Measurements from ENCODE around the gene DENND1A. TPM values are rescaled to one million over a fixed set of nuclear protein-coding genes. Genes with fewer than 3 reads are reported as not detected.
"Not testable (repeated sequence)": the region's sequence is repeated elsewhere in the genome, so short reads cannot be mapped to it uniquely, and the experiment has no call there.

DENND1A gene
- total and polyA plus RNA-seq, 5 experiments from 2014 or later = 2.6 to 14.3 (median 5.3) TPM

- DNase-seq = no peak
- no peaks in the 10 kb centered on the region for H3K27me3 Mint-ChIP-seq
- peaks cover 6 to 21% (median 19%) of the 10 kb centered on the region in 4 donors for H3K4me1 Mint-ChIP-seq
- peaks cover 0 to 13% (median 12%) of the 10 kb centered on the region in 3 donors for H3K36me3 Mint-ChIP-seq
- peak overlapping the region in 2 of 10 donors; percentile 19 to 34 for H3K27ac Mint-ChIP-seq
- ATAC-seq = no peak
- H3K9me3 Mint-ChIP-seq = no peaks in the 10 kb centered on the region
- POLR2A ChIA-PET = no interaction called here
- H3K4me3 Mint-ChIP-seq = no peak overlapping the region
Measured at GRCh38 chr9:123894822-123895221, 35.1 kb downstream of the DENND1A start.

- DNase-seq = no peak
- Mint-ChIP-seq H3K4me1 (peaks cover 7 to 19% (median 17%) of the 10 kb centered on the region in 4 donors), H3K36me3 (peaks cover 4 to 16% (median 15%) of the 10 kb centered on the region in 3 donors), H3K27me3 (no peaks in the 10 kb centered on the region), H3K27ac (no peak overlapping the region), H3K4me3 (no peak overlapping the region), H3K9me3 (no peaks in the 10 kb centered on the region)
- POLR2A ChIA-PET = no interaction called here
- no peak for ATAC-seq
Measured at GRCh38 chr9:123893831-123894460, 36.0 kb downstream of the DENND1A start.

- Mint-ChIP-seq H3K36me3 (peaks cover 4 to 21% (median 16%) of the 10 kb centered on the region in 3 donors), H3K4me1 (peaks cover 7 to 14% (median 12%) of the 10 kb centered on the region in 4 donors), H3K9me3 (peaks cover 0 to 2% (median 0%) of the 10 kb centered on the region in 9 donors), H3K27me3 (no peaks in the 10 kb centered on the region), H3K27ac (no peak overlapping the region), H3K4me3 (no peak overlapping the region)
- ATAC-seq = no peak
- no peak for DNase-seq
- POLR2A ChIA-PET = no interaction called here
Measured at GRCh38 chr9:123893115-123893514, 36.8 kb downstream of the DENND1A start.

- Mint-ChIP-seq H3K9me3 (peaks cover 0 to 4% (median 0%) of the 10 kb centered on the region in 9 donors), H3K4me3 (no peak overlapping the region), H3K4me1 (peaks cover 6 to 27% (median 13%) of the 10 kb centered on the region in 4 donors), H3K36me3 (peaks cover 4 to 25% (median 20%) of the 10 kb centered on the region in 3 donors), H3K27ac (no peak overlapping the region), H3K27me3 (no peaks in the 10 kb centered on the region)
- DNase-seq = no peak
- no peak for ATAC-seq
- POLR2A ChIA-PET = no interaction called here
Measured at GRCh38 chr9:123887837-123888236, 42.1 kb downstream of the DENND1A start.

- DNase-seq, H3K4me3 Mint-ChIP-seq, H3K27ac Mint-ChIP-seq, ATAC-seq, POLR2A ChIA-PET, H3K27me3 Mint-ChIP-seq, H3K9me3 Mint-ChIP-seq: not testable (repeated sequence)
- H3K36me3 Mint-ChIP-seq = peaks cover 4 to 17% (median 16%) of the 10 kb centered on the region in 3 donors
- peaks cover 17 to 33% (median 23%) of the 10 kb centered on the region in 4 donors for H3K4me1 Mint-ChIP-seq
Measured at GRCh38 chr9:123885834-123886233, 44.1 kb downstream of the DENND1A start.

GRCh38 chr9:123883634-123884033, 46.3 kb downstream of the DENND1A start:
- DNase-seq = no peak
- peaks cover 16 to 33% (median 22%) of the 10 kb centered on the region in 4 donors for H3K4me1 Mint-ChIP-seq
- ATAC-seq = no peak
- no peak overlapping the region for H3K4me3 Mint-ChIP-seq
- no peaks in the 10 kb centered on the region for H3K27me3 Mint-ChIP-seq
- POLR2A ChIA-PET = no interaction called here
- H3K9me3 Mint-ChIP-seq = peaks cover 0 to 4% (median 0%) of the 10 kb centered on the region in 9 donors
- peaks cover 4 to 12% (median 11%) of the 10 kb centered on the region in 3 donors for H3K36me3 Mint-ChIP-seq
- H3K27ac Mint-ChIP-seq = no peak overlapping the region

- Mint-ChIP-seq H3K4me1 (peaks cover 15 to 33% (median 20%) of the 10 kb centered on the region in 4 donors), H3K27me3 (no peaks in the 10 kb centered on the region), H3K4me3 (no peak overlapping the region), H3K9me3 (no peaks in the 10 kb centered on the region), H3K36me3 (peaks cover 5 to 15% (median 12%) of the 10 kb centered on the region in 3 donors), H3K27ac (peak overlapping the region in 3 of 10 donors; percentile 36 to 65 (median 61))
- no peak for ATAC-seq
- POLR2A ChIA-PET = no interaction called here
- DNase-seq = no peak
Measured at GRCh38 chr9:123881604-123882003, 48.3 kb downstream of the DENND1A start.

- peaks cover 15 to 33% (median 19%) of the 10 kb centered on the region in 4 donors for H3K4me1 Mint-ChIP-seq
- POLR2A ChIA-PET = no interaction called here
- H3K27me3 Mint-ChIP-seq = no peaks in the 10 kb centered on the region
- no peak overlapping the region for H3K27ac Mint-ChIP-seq
- no peak for ATAC-seq
- no peak for DNase-seq
- no peaks in the 10 kb centered on the region for H3K9me3 Mint-ChIP-seq
- H3K36me3 Mint-ChIP-seq = peaks cover 10 to 23% (median 19%) of the 10 kb centered on the region in 3 donors
- H3K4me3 Mint-ChIP-seq = no peak overlapping the region
Measured at GRCh38 chr9:123880420-123880819, 49.5 kb downstream of the DENND1A start.

- Mint-ChIP-seq H3K4me3 (no peak overlapping the region), H3K27ac (no peak overlapping the region), H3K36me3 (peaks cover 10 to 31% (median 29%) of the 10 kb centered on the region in 3 donors), H3K9me3 (no peaks in the 10 kb centered on the region), H3K4me1 (peaks cover 3 to 5% (median 4%) of the 10 kb centered on the region in 4 donors), H3K27me3 (no peaks in the 10 kb centered on the region)
- POLR2A ChIA-PET = no interaction called here
- DNase-seq (no peak), ATAC-seq (no peak)
Measured at GRCh38 chr9:123876750-123877149, 53.2 kb downstream of the DENND1A start.

GRCh38 chr9:123872710-123873109, 57.2 kb downstream of the DENND1A start:
- no peaks in the 10 kb centered on the region for H3K9me3 Mint-ChIP-seq
- H3K36me3 Mint-ChIP-seq = peaks cover 5 to 31% (median 23%) of the 10 kb centered on the region in 3 donors
- ATAC-seq (no peak), DNase-seq (no peak)
- no peak overlapping the region for H3K4me3 Mint-ChIP-seq
- H3K4me1 Mint-ChIP-seq = peaks cover 9 to 18% (median 11%) of the 10 kb centered on the region in 4 donors
- no peaks in the 10 kb centered on the region for H3K27me3 Mint-ChIP-seq
- peak overlapping the region in 1 of 10 donors; percentile 85 for H3K27ac Mint-ChIP-seq
- POLR2A ChIA-PET = no interaction called here

- H3K4me3 Mint-ChIP-seq = no peak overlapping the region
- H3K36me3 Mint-ChIP-seq = peaks cover 5 to 27% (median 20%) of the 10 kb centered on the region in 3 donors
- H3K27me3 Mint-ChIP-seq = no peaks in the 10 kb centered on the region
- H3K27ac Mint-ChIP-seq = peak overlapping the region in 2 of 10 donors; percentile 24 to 38
- H3K4me1 Mint-ChIP-seq = peaks cover 16 to 27% (median 20%) of the 10 kb centered on the region in 4 donors
- POLR2A ChIA-PET = no interaction called here
- H3K9me3 Mint-ChIP-seq = peaks cover 0 to 2% (median 0%) of the 10 kb centered on the region in 9 donors
- DNase-seq = no peak
- ATAC-seq = no peak
Measured at GRCh38 chr9:123871781-123872180, 58.1 kb downstream of the DENND1A start.

GRCh38 chr9:123868002-123868401, 61.9 kb downstream of the DENND1A start:
- Mint-ChIP-seq H3K4me1 (peaks cover 16 to 49% (median 30%) of the 10 kb centered on the region in 4 donors), H3K4me3 (peak overlapping the region in 9 of 10 donors; percentile 30 to 70 (median 62)), H3K9me3 (peaks cover 0 to 4% (median 0%) of the 10 kb centered on the region in 9 donors), H3K36me3 (peaks cover 0 to 19% (median 14%) of the 10 kb centered on the region in 3 donors), H3K27ac (peak overlapping the region in 8 of 10 donors; percentile 47 to 87 (median 79)), H3K27me3 (no peaks in the 10 kb centered on the region)
- DNase-seq (no peak), ATAC-seq (no peak)
- POLR2A ChIA-PET = no interaction called here

GRCh38 chr9:123867034-123867433, 62.9 kb downstream of the DENND1A start:
- POLR2A ChIA-PET = no interaction called here
- Mint-ChIP-seq H3K4me3 (peak overlapping the region; percentile 46 to 72 (median 64)), H3K4me1 (peaks cover 15 to 52% (median 30%) of the 10 kb centered on the region in 4 donors), H3K27ac (peak overlapping the region; percentile 10 to 87 (median 80)), H3K27me3 (no peaks in the 10 kb centered on the region), H3K9me3 (peaks cover 0 to 4% (median 0%) of the 10 kb centered on the region in 9 donors), H3K36me3 (peaks cover 0 to 18% (median 12%) of the 10 kb centered on the region in 3 donors)
- ATAC-seq = peak; percentile 44 to 76
- DNase-seq = peak in 2 of 10 donors; percentile 36
